Measurements from ENCODE around the gene PAGE1.

PAGE1 gene

GRCh38 chrX:49701323-49701722 lies 5.5 kb upstream of the PAGE1 start:
- no peak overlapping the region for H4K5ac ChIP-seq (ENCODE audit: low read length)
- no peak overlapping the region for H2BK15ac ChIP-seq (replicated peaks; ENCODE audit: low read depth)
- H4K8ac ChIP-seq (ENCODE audit: low read depth, low read length) = no peak overlapping the region
- no peak overlapping the region for H2AK5ac ChIP-seq (ENCODE audit: low read length)
- no peak overlapping the region for H3K56ac ChIP-seq (ENCODE audit: low read length)
- H3K4ac ChIP-seq (ENCODE audit: low read depth, low read length) = no peak overlapping the region
- H3K36me3 ChIP-seq (ENCODE audit: control insufficient read depth, insufficient read depth, low read length) = no peaks in the 10 kb centered on the region
- no peak overlapping the region for H3K27ac ChIP-seq (ENCODE audit: low read depth, low read length)
- H3K79me2 ChIP-seq (ENCODE audit: control insufficient read depth, insufficient read depth, low read length) = no peaks in the 10 kb centered on the region
- no peak overlapping the region for H3K23ac ChIP-seq (ENCODE audit: low read length)
- no peak overlapping the region for H3K4me2 ChIP-seq (ENCODE audit: low read length)
- H3K4me3 ChIP-seq (ENCODE audit: low read length) = no peak overlapping the region
- H2BK120ac ChIP-seq (ENCODE audit: low read depth, low read length) = no peak overlapping the region
- no peak overlapping the region for H3K18ac ChIP-seq (ENCODE audit: low read length)
- H3K9ac ChIP-seq (ENCODE audit: low read length) = no peak overlapping the region
- no peak for DNase-seq
- H3K79me1 ChIP-seq (ENCODE audit: low read length) = no peaks in the 10 kb centered on the region
- no peaks in the 10 kb centered on the region for H3K4me1 ChIP-seq (ENCODE audit: control insufficient read depth, low read depth, low read length)
- H2BK5ac ChIP-seq (ENCODE audit: low read length) = no peak overlapping the region
- no peaks in the 10 kb centered on the region for H3K27me3 ChIP-seq (ENCODE audit: insufficient read depth, low read length, poor library complexity)

GRCh38 chrX:49675075-49675719 lies 20.6 kb downstream of the PAGE1 start:
- Histone ChIP-seq H2AK5ac (ENCODE audit: low read length) (no peak overlapping the region), H3K27me3 (ENCODE audit: insufficient read depth, low read length, poor library complexity) (no peaks in the 10 kb centered on the region), H3K4ac (ENCODE audit: low read depth, low read length) (no peak overlapping the region), H3K9ac (ENCODE audit: low read length) (no peak overlapping the region), H4K5ac (ENCODE audit: low read length) (no peak overlapping the region), H3K79me1 (ENCODE audit: low read length) (no peaks in the 10 kb centered on the region), H3K23ac (ENCODE audit: low read length) (no peak overlapping the region), H3K79me2 (ENCODE audit: control insufficient read depth, insufficient read depth, low read length) (no peaks in the 10 kb centered on the region), H3K4me3 (ENCODE audit: low read length) (no peak overlapping the region), H3K27ac (ENCODE audit: low read depth, low read length) (no peak overlapping the region), H3K18ac (ENCODE audit: low read length) (no peak overlapping the region), H2BK5ac (ENCODE audit: low read length) (no peak overlapping the region), H4K8ac (ENCODE audit: low read depth, low read length) (no peak overlapping the region), H2BK15ac (replicated peaks; ENCODE audit: low read depth) (no peak overlapping the region), H2BK120ac (ENCODE audit: low read depth, low read length) (no peak overlapping the region), H3K56ac (ENCODE audit: low read length) (no peak overlapping the region), H3K4me1 (ENCODE audit: control insufficient read depth, low read depth, low read length) (no peaks in the 10 kb centered on the region), H3K36me3 (ENCODE audit: control insufficient read depth, insufficient read depth, low read length) (no peaks in the 10 kb centered on the region), H3K4me2 (ENCODE audit: low read length) (no peak overlapping the region)
- no CpG with 5 or more reads among the region's 2 CpGs for WGBS (ENCODE audit: extremely low coverage, insufficient coverage, low lambda C conversion rate)
- DNase-seq = peak; percentile 34

- Histone ChIP-seq H3K27me3 (ENCODE audit: insufficient read depth, low read length, poor library complexity) (no peaks in the 10 kb centered on the region), H4K8ac (ENCODE audit: low read depth, low read length) (no peak overlapping the region), H3K9ac (ENCODE audit: low read length) (no peak overlapping the region), H3K23ac (ENCODE audit: low read length) (no peak overlapping the region), H3K4me1 (ENCODE audit: control insufficient read depth, low read depth, low read length) (no peaks in the 10 kb centered on the region), H3K56ac (ENCODE audit: low read length) (no peak overlapping the region), H3K27ac (ENCODE audit: low read depth, low read length) (no peak overlapping the region), H3K4me3 (ENCODE audit: low read length) (no peak overlapping the region), H2AK5ac (ENCODE audit: low read length) (no peak overlapping the region), H2BK120ac (ENCODE audit: low read depth, low read length) (no peak overlapping the region), H3K4me2 (ENCODE audit: low read length) (no peak overlapping the region), H3K79me2 (ENCODE audit: control insufficient read depth, insufficient read depth, low read length) (no peaks in the 10 kb centered on the region), H3K4ac (ENCODE audit: low read depth, low read length) (no peak overlapping the region), H3K18ac (ENCODE audit: low read length) (no peak overlapping the region), H3K79me1 (ENCODE audit: low read length) (no peaks in the 10 kb centered on the region), H2BK15ac (replicated peaks; ENCODE audit: low read depth) (no peak overlapping the region), H4K5ac (ENCODE audit: low read length) (no peak overlapping the region), H3K36me3 (ENCODE audit: control insufficient read depth, insufficient read depth, low read length) (no peaks in the 10 kb centered on the region), H2BK5ac (ENCODE audit: low read length) (no peak overlapping the region)
- peak; percentile 6 for DNase-seq
- no CpG with 5 or more reads among the region's 12 CpGs for WGBS (ENCODE audit: extremely low coverage, insufficient coverage, low lambda C conversion rate)
Measured at GRCh38 chrX:49673394-49673793, 22.4 kb downstream of the PAGE1 start.

DNA sequence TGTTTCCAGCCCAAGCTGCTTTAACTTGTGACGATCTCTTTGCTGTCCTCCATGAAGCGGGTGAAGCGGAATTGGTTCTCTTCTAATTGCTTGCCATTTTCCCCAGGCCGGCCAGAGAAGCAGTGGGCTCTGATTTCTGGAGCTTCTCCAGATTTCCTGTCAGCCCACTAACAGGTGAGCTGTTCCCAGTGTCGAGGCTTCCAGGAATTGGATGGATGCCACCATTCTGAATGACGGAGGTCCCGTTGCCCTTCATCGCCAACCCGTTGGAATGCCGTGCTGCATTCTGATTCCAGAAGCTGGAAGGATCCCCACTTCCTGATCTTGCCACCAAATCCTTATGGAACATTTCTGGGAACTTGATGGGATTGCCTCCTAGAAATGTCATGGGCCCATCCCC lies 31.0 kb downstream of the PAGE1 start:
- Histone ChIP-seq H3K4ac (ENCODE audit: low read depth, low read length) (no peak overlapping the region), H3K79me1 (ENCODE audit: low read length) (no peaks in the 10 kb centered on the region), H3K18ac (ENCODE audit: low read length) (no peak overlapping the region), H2BK5ac (ENCODE audit: low read length) (no peak overlapping the region), H3K9ac (ENCODE audit: low read length) (no peak overlapping the region), H2BK15ac (replicated peaks; ENCODE audit: low read depth) (no peak overlapping the region), H3K36me3 (ENCODE audit: control insufficient read depth, insufficient read depth, low read length) (no peaks in the 10 kb centered on the region), H2BK120ac (ENCODE audit: low read depth, low read length) (no peak overlapping the region), H3K27me3 (ENCODE audit: insufficient read depth, low read length, poor library complexity) (no peaks in the 10 kb centered on the region), H2AK5ac (ENCODE audit: low read length) (no peak overlapping the region), H3K27ac (ENCODE audit: low read depth, low read length) (no peak overlapping the region), H3K23ac (ENCODE audit: low read length) (no peak overlapping the region), H3K4me2 (ENCODE audit: low read length) (no peak overlapping the region), H3K56ac (ENCODE audit: low read length) (no peak overlapping the region), H4K5ac (ENCODE audit: low read length) (no peak overlapping the region), H4K8ac (ENCODE audit: low read depth, low read length) (no peak overlapping the region), H3K79me2 (ENCODE audit: control insufficient read depth, insufficient read depth, low read length) (no peaks in the 10 kb centered on the region), H3K4me1 (ENCODE audit: control insufficient read depth, low read depth, low read length) (no peaks in the 10 kb centered on the region), H3K4me3 (ENCODE audit: low read length) (no peak overlapping the region)
- no peak for DNase-seq
- WGBS (ENCODE audit: extremely low coverage, insufficient coverage, low lambda C conversion rate) = no CpG with 5 or more reads among the region's 10 CpGs

GRCh38 chrX:49661881-49662280 lies 33.9 kb downstream of the PAGE1 start:
- Histone ChIP-seq H3K4ac (ENCODE audit: low read depth, low read length) (no peak overlapping the region), H3K4me3 (ENCODE audit: low read length) (no peak overlapping the region), H3K27ac (ENCODE audit: low read depth, low read length) (no peak overlapping the region), H3K27me3 (ENCODE audit: insufficient read depth, low read length, poor library complexity) (no peaks in the 10 kb centered on the region), H2BK5ac (ENCODE audit: low read length) (no peak overlapping the region), H4K8ac (ENCODE audit: low read depth, low read length) (no peak overlapping the region), H3K4me2 (ENCODE audit: low read length) (no peak overlapping the region), H3K79me2 (ENCODE audit: control insufficient read depth, insufficient read depth, low read length) (no peaks in the 10 kb centered on the region), H3K23ac (ENCODE audit: low read length) (no peak overlapping the region), H3K79me1 (ENCODE audit: low read length) (no peaks in the 10 kb centered on the region), H2AK5ac (ENCODE audit: low read length) (no peak overlapping the region), H3K9ac (ENCODE audit: low read length) (no peak overlapping the region), H3K18ac (ENCODE audit: low read length) (no peak overlapping the region), H3K36me3 (ENCODE audit: control insufficient read depth, insufficient read depth, low read length) (no peaks in the 10 kb centered on the region), H3K56ac (ENCODE audit: low read length) (no peak overlapping the region), H4K5ac (ENCODE audit: low read length) (no peak overlapping the region), H2BK15ac (replicated peaks; ENCODE audit: low read depth) (no peak overlapping the region), H3K4me1 (ENCODE audit: control insufficient read depth, low read depth, low read length) (no peaks in the 10 kb centered on the region), H2BK120ac (ENCODE audit: low read depth, low read length) (no peak overlapping the region)
- no CpG with 5 or more reads among the region's 4 CpGs for WGBS (ENCODE audit: extremely low coverage, insufficient coverage, low lambda C conversion rate)
- no peak for DNase-seq

DNA sequence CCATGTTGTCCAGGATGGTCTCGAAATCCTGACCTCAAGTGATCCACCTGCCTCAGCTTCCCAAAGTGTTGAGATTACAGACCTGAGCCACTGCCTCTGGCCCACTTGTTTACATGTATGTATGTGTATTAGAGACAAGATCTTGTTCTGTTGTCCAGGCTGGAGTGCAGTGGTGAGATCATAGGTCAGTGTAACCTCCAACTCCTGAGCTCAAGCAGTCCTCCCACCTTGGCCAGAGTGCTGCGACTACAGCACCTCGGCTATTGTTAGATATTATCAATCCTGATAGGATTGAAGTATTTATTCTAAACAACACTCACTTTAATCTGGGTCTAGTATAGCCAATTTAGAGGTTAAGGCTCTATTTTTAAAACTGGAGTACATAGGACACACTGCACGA lies 36.0 kb downstream of the PAGE1 start:
- no peak overlapping the region for H3K23ac ChIP-seq (ENCODE audit: low read length)
- H3K9ac ChIP-seq (ENCODE audit: low read length) = no peak overlapping the region
- no peak overlapping the region for H3K4me3 ChIP-seq (ENCODE audit: low read length)
- H3K56ac ChIP-seq (ENCODE audit: low read length) = no peak overlapping the region
- no peak overlapping the region for H2BK15ac ChIP-seq (replicated peaks; ENCODE audit: low read depth)
- H3K27me3 ChIP-seq (ENCODE audit: insufficient read depth, low read length, poor library complexity) = no peaks in the 10 kb centered on the region
- WGBS (ENCODE audit: extremely low coverage, insufficient coverage, low lambda C conversion rate) = no CpG with 5 or more reads among the region's 4 CpGs
- H4K8ac ChIP-seq (ENCODE audit: low read depth, low read length) = no peak overlapping the region
- H2AK5ac ChIP-seq (ENCODE audit: low read length) = no peak overlapping the region
- H3K79me2 ChIP-seq (ENCODE audit: control insufficient read depth, insufficient read depth, low read length) = no peaks in the 10 kb centered on the region
- H2BK120ac ChIP-seq (ENCODE audit: low read depth, low read length) = no peak overlapping the region
- no peaks in the 10 kb centered on the region for H3K79me1 ChIP-seq (ENCODE audit: low read length)
- no peak overlapping the region for H3K18ac ChIP-seq (ENCODE audit: low read length)
- H4K5ac ChIP-seq (ENCODE audit: low read length) = no peak overlapping the region
- no peak overlapping the region for H2BK5ac ChIP-seq (ENCODE audit: low read length)
- no peaks in the 10 kb centered on the region for H3K4me1 ChIP-seq (ENCODE audit: control insufficient read depth, low read depth, low read length)
- H3K36me3 ChIP-seq (ENCODE audit: control insufficient read depth, insufficient read depth, low read length) = no peaks in the 10 kb centered on the region
- no peak overlapping the region for H3K4me2 ChIP-seq (ENCODE audit: low read length)
- H3K27ac ChIP-seq (ENCODE audit: low read depth, low read length) = no peak overlapping the region
- no peak for DNase-seq
- H3K4ac ChIP-seq (ENCODE audit: low read depth, low read length) = no peak overlapping the region

Data from mesendoderm (in vitro differentiated cells).